HS-27A (cell line): ENCODE results near the gene SYT13.

Experiments used
- DNase-seq: peaks from one replicate; pipeline ENCODE4 v3.0.0-alpha.2; 2012; ENCODE audit warnings: low read depth, missing footprints

The SYT13 gene

GRCh38 chr11:45285930-45286632 lies at the start of gene SYT13:
Gene SYT13, minus strand, starts transcription at chr11:45286341. Its CDS starts 134 bp downstream, at chr11:45286207.
- no peak for DNase-seq

GRCh38 chr11:45335434-45335833 lies 49.3 kb upstream of the SYT13 start:
- no peak for DNase-seq

GRCh38 chr11:45334836-45335235 lies 48.7 kb upstream of the SYT13 start:
- no peak for DNase-seq

- DNase-seq, result no peak
Measured at GRCh38 chr11:45334410-45334809, 48.3 kb upstream of the SYT13 start.

- peak; percentile 27 for DNase-seq
Measured at GRCh38 chr11:45333001-45333971, 47.1 kb upstream of the SYT13 start.

GRCh38 chr11:45332276-45332934 lies 46.3 kb upstream of the SYT13 start:
- peak; percentile 22 for DNase-seq

- DNase-seq, result no peak
Measured at GRCh38 chr11:45331839-45332238, 45.7 kb upstream of the SYT13 start.

- no peak for DNase-seq
Measured at GRCh38 chr11:45328726-45329125, 42.6 kb upstream of the SYT13 start.

- no peak for DNase-seq
Measured at GRCh38 chr11:45324459-45324858, 38.3 kb upstream of the SYT13 start.

- DNase-seq, result no peak
Measured at GRCh38 chr11:45323601-45324249, 37.6 kb upstream of the SYT13 start.

GRCh38 chr11:45322891-45323600 lies 36.9 kb upstream of the SYT13 start:
- no peak for DNase-seq

GRCh38 chr11:45322111-45322705 lies 36.1 kb upstream of the SYT13 start:
- DNase-seq, result no peak

- DNase-seq, result no peak
Measured at GRCh38 chr11:45321669-45322068, 35.5 kb upstream of the SYT13 start.

GRCh38 chr11:45321031-45321595 lies 35.0 kb upstream of the SYT13 start:
- no peak for DNase-seq

GRCh38 chr11:45320371-45320770 lies 34.2 kb upstream of the SYT13 start:
- no peak for DNase-seq

GRCh38 chr11:45319077-45319476 lies 32.9 kb upstream of the SYT13 start:
- no peak for DNase-seq

GRCh38 chr11:45318516-45318915 lies 32.4 kb upstream of the SYT13 start:
- no peak for DNase-seq

- no peak for DNase-seq
Measured at GRCh38 chr11:45316258-45316657, 30.1 kb upstream of the SYT13 start.

- no peak for DNase-seq
Measured at GRCh38 chr11:45314900-45315299, 28.8 kb upstream of the SYT13 start.

- DNase-seq, result no peak
Measured at GRCh38 chr11:45313171-45313865, 27.2 kb upstream of the SYT13 start.
